NCI-H510A (cell line): ENCODE measurements around the gene WDR20.

Experiments
- DNase-seq: peaks from one replicate; lab custom pipeline; 2025; lab: John Stamatoyannopoulos, UW

The WDR20 gene

GRCh38 chr14:102197317-102197853, 57.7 kb downstream of the WDR20 start:
- DNase-seq: no peak

- DNase-seq: no peak
Measured at GRCh38 chr14:102200690-102201352, 61.1 kb downstream of the WDR20 start.

GRCh38 chr14:102201353-102201738, 61.6 kb downstream of the WDR20 start:
- no peak for DNase-seq

GRCh38 chr14:102201776-102202175, 62.1 kb downstream of the WDR20 start:
- DNase-seq: no peak

- no peak for DNase-seq
Measured at GRCh38 chr14:102202944-102203343, 63.2 kb downstream of the WDR20 start.

GRCh38 chr14:102203382-102203781, 63.7 kb downstream of the WDR20 start:
- no peak for DNase-seq

GRCh38 chr14:102205560-102205959, 65.9 kb downstream of the WDR20 start:
- DNase-seq: no peak

- no peak for DNase-seq
Measured at GRCh38 chr14:102206918-102207317, 67.2 kb downstream of the WDR20 start.

GRCh38 chr14:102207831-102208365, 68.2 kb downstream of the WDR20 start:
- no peak for DNase-seq

- DNase-seq: no peak
Measured at GRCh38 chr14:102208741-102209140, 69.0 kb downstream of the WDR20 start.

GRCh38 chr14:102209224-102209966, 69.7 kb downstream of the WDR20 start:
- DNase-seq: no peak

GRCh38 chr14:102210421-102211042, 70.8 kb downstream of the WDR20 start:
- no peak for DNase-seq

GRCh38 chr14:102211240-102211639, 71.5 kb downstream of the WDR20 start:
- DNase-seq: no peak

GRCh38 chr14:102212356-102212755, 72.7 kb downstream of the WDR20 start:
- DNase-seq: no peak

GRCh38 chr14:102212845-102213244, 73.1 kb downstream of the WDR20 start:
- DNase-seq: no peak

GRCh38 chr14:102213470-102213869, 73.8 kb downstream of the WDR20 start:
- DNase-seq: no peak

- DNase-seq: no peak
Measured at GRCh38 chr14:102213984-102214658, 74.4 kb downstream of the WDR20 start.

GRCh38 chr14:102215071-102215470, 75.4 kb downstream of the WDR20 start:
- peak; percentile 13 for DNase-seq

- peak; percentile 66 for DNase-seq
Measured at GRCh38 chr14:102215576-102216250, 76.0 kb downstream of the WDR20 start.

GRCh38 chr14:102217399-102217798, 77.7 kb downstream of the WDR20 start:
- DNase-seq: no peak

GRCh38 chr14:102217987-102218421, 78.3 kb downstream of the WDR20 start:
- DNase-seq: no peak
